ENCODE results near the gene USH2A.

Gene USH2A

GRCh38 chr1:216140730-216141524 lies 282.3 kb downstream of the USH2A start:
- Histone ChIP-seq H3F3A (ENCODE audit: low read depth) (no peaks in the 10 kb centered on the region), H3K36me3 (ENCODE audit: insufficient read depth, low read length) (no peaks in the 10 kb centered on the region), H3K79me2 (ENCODE audit: insufficient read depth, low read length) (no peaks in the 10 kb centered on the region), H2AFZ (ENCODE audit: low read length) (no peak overlapping the region), H3K9ac (ENCODE audit: low read depth, low read length, poor library complexity, severe bottlenecking) (no peak overlapping the region), H3K4me3 (ENCODE audit: low read length, poor library complexity, severe bottlenecking) (no peak overlapping the region), H3K27me3 (ENCODE audit: insufficient read depth, low read length, poor library complexity, severe bottlenecking) (no peaks in the 10 kb centered on the region), H3K9me3 (ENCODE audit: insufficient read depth, low read depth, low read length) (no peaks in the 10 kb centered on the region), H3K9me2 (replicated peaks; ENCODE audit: low read depth, low read length) (no peaks in the 10 kb centered on the region), H3K4me1 (ENCODE audit: insufficient read depth, low read length, poor library complexity, severe bottlenecking) (no peaks in the 10 kb centered on the region), H3K4me2 (ENCODE audit: low read depth, low read length, poor library complexity, severe bottlenecking) (no peak overlapping the region), H4K20me1 (ENCODE audit: insufficient read depth, low read length, poor library complexity, severe bottlenecking) (no peaks in the 10 kb centered on the region)
- TF ChIP-seq CTCF (conservative IDR thresholded peaks at IDR 0.05; ENCODE audit: low read length): no peak
- TF ChIP-seq EZH2phosphoT487 (IDR thresholded peaks at IDR 0.05; ENCODE audit: borderline replicate concordance): no peak

GRCh38 chr1:216124192-216124781 lies 299.0 kb downstream of the USH2A start:
- Histone ChIP-seq H3K4me1 (ENCODE audit: insufficient read depth, low read length, poor library complexity, severe bottlenecking) (no peaks in the 10 kb centered on the region), H2AFZ (ENCODE audit: low read length) (no peak overlapping the region), H3K9ac (ENCODE audit: low read depth, low read length, poor library complexity, severe bottlenecking) (no peak overlapping the region), H3F3A (ENCODE audit: low read depth) (no peaks in the 10 kb centered on the region), H4K20me1 (ENCODE audit: insufficient read depth, low read length, poor library complexity, severe bottlenecking) (no peaks in the 10 kb centered on the region), H3K9me3 (ENCODE audit: insufficient read depth, low read depth, low read length) (no peaks in the 10 kb centered on the region), H3K27me3 (ENCODE audit: insufficient read depth, low read length, poor library complexity, severe bottlenecking) (no peaks in the 10 kb centered on the region), H3K4me3 (ENCODE audit: low read length, poor library complexity, severe bottlenecking) (no peak overlapping the region), H3K36me3 (ENCODE audit: insufficient read depth, low read length) (no peaks in the 10 kb centered on the region), H3K9me2 (replicated peaks; ENCODE audit: low read depth, low read length) (no peaks in the 10 kb centered on the region), H3K4me2 (ENCODE audit: low read depth, low read length, poor library complexity, severe bottlenecking) (no peak overlapping the region), H3K79me2 (ENCODE audit: insufficient read depth, low read length) (no peaks in the 10 kb centered on the region)
- TF ChIP-seq EZH2phosphoT487 (IDR thresholded peaks at IDR 0.05; ENCODE audit: borderline replicate concordance) (no peak), CTCF (conservative IDR thresholded peaks at IDR 0.05; ENCODE audit: low read length) (no peak)

GRCh38 chr1:216123446-216124191 lies 299.6 kb downstream of the USH2A start:
- Histone ChIP-seq H3K36me3 (ENCODE audit: insufficient read depth, low read length) (no peaks in the 10 kb centered on the region), H4K20me1 (ENCODE audit: insufficient read depth, low read length, poor library complexity, severe bottlenecking) (no peaks in the 10 kb centered on the region), H2AFZ (ENCODE audit: low read length) (no peak overlapping the region), H3K79me2 (ENCODE audit: insufficient read depth, low read length) (no peaks in the 10 kb centered on the region), H3K4me1 (ENCODE audit: insufficient read depth, low read length, poor library complexity, severe bottlenecking) (no peaks in the 10 kb centered on the region), H3K9me2 (replicated peaks; ENCODE audit: low read depth, low read length) (no peaks in the 10 kb centered on the region), H3K27me3 (ENCODE audit: insufficient read depth, low read length, poor library complexity, severe bottlenecking) (no peaks in the 10 kb centered on the region), H3K4me3 (ENCODE audit: low read length, poor library complexity, severe bottlenecking) (no peak overlapping the region), H3K9ac (ENCODE audit: low read depth, low read length, poor library complexity, severe bottlenecking) (no peak overlapping the region), H3K4me2 (ENCODE audit: low read depth, low read length, poor library complexity, severe bottlenecking) (no peak overlapping the region), H3K9me3 (ENCODE audit: insufficient read depth, low read depth, low read length) (no peaks in the 10 kb centered on the region), H3F3A (ENCODE audit: low read depth) (no peaks in the 10 kb centered on the region)
- no peak for TF ChIP-seq CTCF (conservative IDR thresholded peaks at IDR 0.05; ENCODE audit: low read length)
- TF ChIP-seq EZH2phosphoT487 (IDR thresholded peaks at IDR 0.05; ENCODE audit: borderline replicate concordance): no peak
